HG02642 (cell line): ENCODE data around the gene WIPF2.
A peak's percentile ranks its signal among the peaks of the same experiment; 100 is the strongest.

Source experiments
- ATAC-seq: cut with Tn5 transposase; IDR thresholded peaks from one replicate; pipeline ENCODE4 v1.9.1; 2021; ENCODE audit warnings: mild to moderate bottlenecking; ENCODE audit not compliant: unreplicated experiment, poor library complexity

The WIPF2 gene

DNA sequence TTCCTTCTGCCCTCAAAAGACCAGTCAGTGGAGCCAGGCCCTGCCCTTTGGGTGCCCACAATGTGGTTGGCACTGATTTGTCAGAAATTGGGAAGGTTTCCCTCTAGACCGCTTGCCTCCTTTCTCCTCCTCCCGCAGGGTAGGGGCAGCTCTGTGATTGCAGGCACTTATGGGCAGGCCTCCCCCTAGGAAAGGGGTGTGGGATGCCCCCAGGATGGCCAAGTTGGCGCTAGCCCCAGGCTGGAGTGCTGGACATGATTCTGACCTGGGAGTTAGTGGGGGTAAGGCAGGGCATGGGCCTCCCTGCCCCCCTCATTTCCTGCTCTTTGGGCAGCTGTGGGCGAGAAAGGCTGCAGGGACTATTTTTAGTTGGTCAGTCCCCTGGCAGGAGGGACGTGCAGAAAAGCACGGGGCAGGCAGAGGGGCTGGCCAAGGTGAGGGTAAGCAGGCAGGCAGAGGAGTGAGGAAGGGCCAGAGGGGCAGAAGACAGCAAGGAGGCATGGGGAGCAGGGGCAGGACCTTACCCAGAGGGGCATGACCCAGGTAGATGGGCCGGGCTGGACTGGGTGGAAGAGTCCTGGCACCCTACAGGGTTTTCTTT lies 93.1 kb downstream of the WIPF2 start:
- ATAC-seq = no peak

DNA sequence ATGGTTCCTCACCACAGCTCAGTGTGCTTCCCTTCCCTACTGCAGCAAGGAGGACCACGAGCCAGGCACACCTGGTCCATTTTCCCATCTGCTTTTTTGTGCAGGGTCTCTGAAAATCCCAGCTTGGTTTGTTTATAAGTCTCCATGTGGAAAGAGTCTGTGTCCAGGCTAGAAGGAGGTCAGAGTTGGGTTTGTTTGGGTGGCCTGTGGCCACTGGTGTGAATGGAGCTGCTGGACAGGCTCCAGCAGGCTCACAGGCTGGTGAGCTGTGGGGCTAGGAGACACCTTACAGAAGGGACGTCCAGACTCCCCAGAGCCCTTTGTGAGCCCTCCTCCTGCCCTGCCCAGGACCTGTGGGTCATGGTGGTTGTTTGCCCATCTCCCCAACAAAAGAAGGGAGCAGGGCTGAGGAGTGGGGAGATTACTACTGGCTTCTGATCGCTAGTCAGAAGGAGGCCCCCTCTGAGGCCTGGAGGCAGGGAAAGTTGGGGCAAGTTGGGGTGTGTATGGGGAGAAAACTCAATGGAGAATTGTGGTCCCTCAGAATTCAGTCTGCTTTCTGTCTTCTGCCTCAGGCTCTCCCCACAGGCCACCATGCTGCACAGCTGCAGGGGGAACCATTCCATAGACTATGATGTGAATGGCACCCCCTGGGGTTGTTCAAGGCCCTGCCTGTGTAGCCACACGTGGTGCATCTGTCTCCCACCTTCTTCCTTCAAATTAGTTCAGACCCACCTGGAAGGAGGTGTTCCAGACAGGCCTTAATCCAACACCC lies 94.0 kb downstream of the WIPF2 start:
- no peak for ATAC-seq

GRCh38 chr17:40313668-40314583 lies 94.8 kb downstream of the WIPF2 start:
- ATAC-seq = no peak

DNA sequence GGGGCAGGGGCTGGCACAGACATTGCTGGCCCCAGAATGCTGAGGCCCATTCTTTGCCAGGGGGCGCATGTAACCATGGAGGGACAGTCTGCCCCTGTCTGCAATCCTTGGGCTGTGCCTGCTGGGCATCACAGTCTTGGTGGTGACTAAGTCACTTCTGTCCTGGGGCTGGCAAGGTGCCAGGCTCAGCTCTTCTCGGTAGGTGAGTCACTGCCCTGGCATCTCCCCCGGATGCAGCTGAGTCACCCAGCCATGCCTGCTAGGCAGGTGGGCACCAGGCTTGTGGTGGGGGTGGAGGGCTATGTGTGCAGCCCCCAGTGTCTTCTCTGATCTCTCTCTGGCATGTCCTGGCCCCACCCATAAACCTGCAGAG lies 95.5 kb downstream of the WIPF2 start:
- no peak for ATAC-seq

DNA sequence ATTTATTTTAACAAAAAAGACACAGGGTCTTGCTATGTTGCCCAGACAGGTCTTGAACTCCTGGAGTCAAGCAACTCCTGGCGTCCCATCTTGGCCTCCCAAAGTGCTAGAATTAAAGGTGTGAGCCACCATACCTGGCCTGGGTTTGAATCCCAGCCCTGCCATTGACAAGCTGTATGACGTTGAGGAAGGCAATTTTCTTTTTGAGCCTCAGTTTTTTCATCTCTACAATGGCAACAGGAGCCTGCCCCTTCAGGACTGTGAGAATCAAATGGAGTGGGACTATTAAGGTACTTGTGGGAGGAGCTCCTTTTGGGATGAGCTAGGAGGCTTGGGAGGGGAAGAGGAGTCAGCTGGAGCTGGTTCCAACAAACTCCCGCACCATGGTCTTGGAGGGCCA lies 96.1 kb downstream of the WIPF2 start:
- ATAC-seq = no peak

- no peak for ATAC-seq
Observed at GRCh38 chr17:40315678-40316570, 96.8 kb downstream of the WIPF2 start.

- no peak for ATAC-seq
Observed at GRCh38 chr17:40316571-40317344, 97.7 kb downstream of the WIPF2 start.

- ATAC-seq = no peak
Observed at GRCh38 chr17:40317345-40317873, 98.3 kb downstream of the WIPF2 start.

DNA sequence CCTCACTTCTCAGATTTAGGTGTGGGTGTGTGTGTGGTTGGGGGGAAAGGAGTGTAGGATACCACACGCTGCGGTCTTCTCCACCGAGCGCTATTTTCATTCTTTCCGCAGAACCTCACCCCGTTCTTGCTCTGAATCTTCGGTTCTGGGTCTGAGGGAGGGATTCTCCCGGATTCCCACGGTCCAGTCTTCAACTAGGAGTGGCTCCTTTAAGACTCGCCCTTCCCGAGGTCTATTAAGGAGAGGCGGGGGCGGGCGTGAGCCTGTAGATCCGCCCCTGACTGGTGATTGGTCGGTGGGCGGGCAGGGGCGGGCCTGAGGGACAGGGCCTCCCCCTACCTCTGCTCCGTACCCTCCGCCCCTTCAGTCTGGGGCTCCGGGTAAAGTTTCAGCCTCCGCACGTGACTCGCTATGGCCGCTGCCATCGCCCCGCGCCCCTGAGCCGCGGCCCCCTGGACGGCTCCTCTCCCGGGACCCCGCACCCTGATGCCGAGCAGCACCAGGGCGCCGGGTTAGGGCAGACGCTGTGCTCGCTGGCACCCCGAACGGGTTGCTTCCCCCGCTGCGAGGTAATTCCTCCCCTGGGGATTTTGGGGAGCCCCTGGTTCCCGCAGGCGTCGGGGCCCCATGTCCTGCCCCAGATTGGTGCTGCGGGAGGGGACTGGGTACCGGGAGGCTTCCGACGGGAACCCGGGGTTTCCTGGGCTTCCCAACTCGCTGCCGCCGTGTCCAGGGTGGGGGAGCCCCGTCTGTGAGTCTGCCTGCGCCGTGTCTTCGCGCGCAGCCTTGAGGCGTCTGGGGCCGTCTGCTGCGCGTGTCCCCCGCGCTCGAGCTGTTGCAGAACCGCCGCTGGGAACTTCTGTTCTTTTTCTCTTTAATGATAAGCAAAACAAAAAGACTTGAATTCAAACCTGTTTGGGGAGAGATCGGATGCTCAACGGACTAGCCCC lies 99.1 kb downstream of the WIPF2 start:
- peak; percentile 63 for ATAC-seq

GRCh38 chr17:40318830-40319391 lies 99.8 kb downstream of the WIPF2 start:
- ATAC-seq = no peak

GRCh38 chr17:40319651-40320540 lies 100.8 kb downstream of the WIPF2 start:
- ATAC-seq = no peak

DNA sequence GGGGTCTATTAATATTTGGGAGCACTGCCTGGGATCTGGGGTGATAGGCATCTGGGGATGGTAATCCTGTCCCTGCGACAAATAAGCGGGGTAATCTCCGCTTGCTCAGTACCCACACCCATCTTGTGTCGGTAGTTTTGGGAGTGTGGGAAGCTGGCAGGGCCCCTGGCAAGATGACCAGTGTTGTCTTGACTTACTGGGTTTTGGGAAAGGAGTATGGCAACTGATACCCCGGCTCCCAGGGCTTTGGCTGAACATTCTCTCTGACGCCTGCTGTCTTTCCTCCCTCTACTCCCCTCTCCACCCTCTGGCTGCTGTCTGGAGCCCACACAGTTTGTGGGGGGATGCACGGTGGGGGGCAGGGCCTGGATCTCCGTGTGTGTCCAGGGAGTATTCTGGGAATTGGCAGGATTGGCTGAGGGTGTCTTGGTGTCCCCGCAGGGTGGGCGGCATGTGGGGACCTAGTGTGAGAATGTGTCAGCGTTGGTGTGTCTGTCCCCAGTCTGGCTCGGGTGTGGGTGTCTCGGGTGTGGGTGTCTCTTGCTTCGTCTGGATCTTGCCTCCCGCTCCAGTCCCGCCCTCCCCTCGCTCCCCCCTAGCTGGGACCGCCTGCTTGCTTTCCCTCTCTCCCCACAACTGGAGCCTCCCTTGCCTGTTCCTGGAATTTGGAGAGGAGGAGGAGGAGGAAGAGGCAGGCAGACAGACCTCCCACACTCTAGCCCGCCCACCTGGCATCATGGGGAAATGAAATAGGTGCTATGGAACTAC lies 101.8 kb downstream of the WIPF2 start:
- no peak for ATAC-seq

DNA sequence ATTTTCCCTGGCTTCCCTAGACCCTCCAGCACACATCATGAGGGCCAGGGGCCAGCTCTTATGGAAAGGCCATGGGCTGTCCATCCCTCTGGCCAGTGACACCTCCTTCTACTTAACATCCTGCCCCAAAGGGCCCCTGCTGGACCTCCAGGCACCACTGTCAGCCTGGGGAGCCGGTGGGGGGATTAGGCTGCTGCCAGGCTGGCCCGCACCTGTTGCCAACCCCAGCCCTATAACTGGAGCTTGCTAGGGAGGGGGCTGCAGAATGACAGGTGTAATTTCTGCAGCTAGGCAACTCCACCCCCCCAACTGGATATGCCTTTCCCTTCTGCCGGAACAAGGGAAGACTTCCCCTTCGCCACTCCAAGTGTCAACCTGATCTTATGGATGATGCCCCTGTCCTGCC lies 102.4 kb downstream of the WIPF2 start:
- no peak for ATAC-seq

- no peak for ATAC-seq
Observed at GRCh38 chr17:40321961-40322357, 102.9 kb downstream of the WIPF2 start.

DNA sequence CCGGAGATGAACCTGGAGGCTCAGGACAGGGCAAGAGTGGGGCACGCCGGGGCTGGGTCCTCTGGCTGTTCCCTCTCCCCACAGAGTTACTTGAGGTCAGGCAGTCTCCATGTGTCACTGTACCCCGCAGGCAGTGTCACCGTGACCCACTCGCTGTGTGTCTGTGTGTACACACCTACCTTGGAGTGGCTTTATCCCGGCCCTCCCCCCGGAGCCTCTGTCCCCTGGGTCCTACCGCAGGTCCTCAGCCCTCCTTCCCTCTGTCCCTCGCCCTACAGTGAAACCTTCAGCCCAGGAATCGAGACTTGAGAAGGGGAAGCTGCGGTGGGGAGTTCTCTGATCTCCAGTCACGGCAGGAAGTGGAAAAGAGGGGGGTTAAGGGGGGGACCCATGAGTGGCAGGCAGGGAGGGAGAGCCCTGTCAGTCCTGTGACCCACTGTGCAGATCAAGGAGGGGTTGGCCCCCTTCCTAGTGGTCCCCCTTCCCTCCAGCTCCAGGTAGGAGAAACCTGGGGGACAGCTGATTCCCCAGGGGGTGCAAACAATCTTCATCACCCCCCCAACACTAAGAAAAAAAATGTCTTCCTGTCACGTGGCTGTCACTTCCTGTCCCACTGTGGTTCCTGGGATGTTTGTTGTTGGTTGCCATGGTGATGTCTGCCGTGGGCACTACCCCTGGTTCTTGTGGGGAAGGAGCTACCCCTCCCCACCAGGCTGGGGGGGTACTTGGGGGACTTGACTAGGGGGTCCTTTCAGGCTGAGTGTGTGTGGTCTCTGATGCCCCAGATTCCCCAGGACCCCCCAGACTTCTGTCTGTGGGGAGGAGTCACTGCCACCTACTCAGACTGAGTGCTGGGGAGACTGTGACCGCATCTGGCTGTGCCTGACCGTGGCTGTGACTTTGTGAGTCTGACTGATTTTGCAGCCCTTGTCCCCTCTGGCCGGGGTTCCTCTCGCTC lies 103.5 kb downstream of the WIPF2 start:
- ATAC-seq = peak; percentile 35
